HepG2 (cell line): ENCODE data around the gene FUT8. TPM values are rescaled to one million over a fixed set of nuclear protein-coding genes. Genes with fewer than 3 reads are reported as not detected.

ENCODE experiments used
- ATAC-seq: fragments of 200-7000 bp; cut with Tn5 transposase; 3 replicates; pipeline ENCODE4 v1.9.1; 2020; ENCODE audit warnings: mild to moderate bottlenecking, moderate library complexity
- BruUV-seq: library from RNA; stranded (reverse); fragments of 400-500 nt; replicated peaks from 2 replicates; lab custom pipeline; 2021; lab: Mats Ljungman, UMichigan
- CTCF ChIA-PET: fragments of 300-600 bp; formaldehyde crosslinking; extraction: SDS; loops from one replicate; lab custom pipeline; 2021; ENCODE audit warnings: low total read pairs, inconsistent platforms, low intra/inter-chr PET ratio; lab: Yijun Ruan, JAX
- POLR2A ChIA-PET: fragments of 350-600 bp; sonication (Branson Sonifier 250); formaldehyde crosslinking; loops from one replicate; lab custom pipeline; 2020; ENCODE audit warnings: antibody characterized with exemption, inconsistent platforms; lab: Yijun Ruan, JAX
- DNase-seq: peaks from one replicate; pipeline ENCODE4 v3.0.0-alpha.2; 2015; ENCODE audit warnings: low spot score
- FAIRE-seq: peaks from 3 replicates; lab custom pipeline; 2011; peaks lifted over from hg19 to GRCh38; lab: Jason Lieb, UNC
- H2AFZ ChIP-seq: one replicate; pipeline ENCODE4 v1.6.1; 2011; ENCODE audit warnings: low read length, inconsistent platforms
- H3K27ac ChIP-seq: fragments of 300-600 bp; 3 replicates; pipeline ENCODE4 v1.8.0; 2011; ENCODE audit warnings: mixed run types, mild to moderate bottlenecking, mixed read lengths, low read length, inconsistent platforms; ENCODE audit not compliant: insufficient read depth; ENCODE audit errors: extremely low read length
- H3K27me3 ChIP-seq, 2 experiments: fragments of 200-600 bp in 1 of 2; 2 replicates in 1 of 2; 3 replicates in 1 of 2; pipeline versions ENCODE4 v1.6.0 to v1.8.0; 2011; ENCODE audit warnings: low read length in 2 of 2, mild to moderate bottlenecking in 2 of 2, moderate library complexity in 2 of 2, inconsistent platforms in 1 of 2; ENCODE audit not compliant: insufficient read depth in 2 of 2, control insufficient read depth in 1 of 2
- H3K36me3 ChIP-seq, 2 experiments: fragments of 200-600 bp in 1 of 2; replicated peaks in 1 of 2; 2 replicates in 1 of 2; 3 replicates in 1 of 2; pipeline versions ENCODE4 v1.5.1 to v1.8.0; 2011; ENCODE audit warnings: low read length in 2 of 2, inconsistent platforms in 1 of 2; ENCODE audit not compliant: insufficient read depth in 2 of 2, control insufficient read depth in 1 of 2
- H3K4me1 ChIP-seq: 2 replicates; pipeline ENCODE4 v1.5.1; 2012; ENCODE audit warnings: low read length, inconsistent platforms; ENCODE audit not compliant: insufficient read depth
- H3K4me2 ChIP-seq: 2 replicates; pipeline ENCODE4 v1.6.0; 2011; ENCODE audit warnings: low read depth, low read length, inconsistent platforms
- H3K4me3 ChIP-seq, 3 experiments: fragments of 200-600 bp in 1 of 3; sonication (generic), shearing (Covaris generic) in 1 of 3; replicated peaks in 1 of 3; 2 replicates each; pipeline ENCODE4 v1.5.1; 2011 to 2016; ENCODE audit warnings: low read length in 3 of 3, inconsistent platforms in 2 of 3, low read depth in 2 of 3, mild to moderate bottlenecking in 2 of 3, control low read depth in 1 of 3, mixed read lengths in 1 of 3; ENCODE audit not compliant: insufficient read depth in 1 of 3
- H3K79me2 ChIP-seq: one replicate; pipeline ENCODE4 v1.6.1; 2011; ENCODE audit warnings: low read length, inconsistent platforms; ENCODE audit not compliant: insufficient read depth
- H3K9ac ChIP-seq: 2 replicates; pipeline ENCODE4 v1.6.0; 2011; ENCODE audit warnings: mild to moderate bottlenecking, low read depth, low read length, inconsistent platforms; ENCODE audit not compliant: insufficient read depth
- H3K9me3 ChIP-seq: 2 replicates; pipeline ENCODE4 v1.5.1; 2012; ENCODE audit warnings: mild to moderate bottlenecking, low read length
- H4K20me1 ChIP-seq: 2 replicates; pipeline ENCODE4 v1.6.0; 2011; ENCODE audit warnings: inconsistent platforms, mild to moderate bottlenecking, low read length, moderate library complexity; ENCODE audit not compliant: insufficient read depth
- AGO1 ChIP-seq: fragments of 200-400 bp; formaldehyde crosslinking; IDR thresholded peaks from 2 replicates; pipeline ENCODE4 v1.6.1; 2017; ENCODE audit warnings: mild to moderate bottlenecking, low read depth, low read length, moderate library complexity; ENCODE audit not compliant: poor library complexity, severe bottlenecking
- EEA1 ChIP-seq: sonication (generic); formaldehyde crosslinking; IDR thresholded peaks from 2 replicates; pipeline ENCODE4 v1.5.1; 2020; ENCODE audit warnings: mild to moderate bottlenecking, missing genetic modification reagents, borderline replicate concordance
- EHMT2 ChIP-seq: fragments of 200-600 bp; sonication (generic); IDR thresholded peaks from 2 replicates; pipeline ENCODE4 v1.7.0; 2017; ENCODE audit warnings: antibody characterized with exemption, low read depth, low read length, borderline replicate concordance
- GZF1 ChIP-seq: sonication (generic); formaldehyde crosslinking; IDR thresholded peaks from 2 replicates; pipeline ENCODE4 v1.5.1; 2020; ENCODE audit warnings: mild to moderate bottlenecking, missing genetic modification reagents
- HCFC1 ChIP-seq: fragments of 150-350 bp; IDR thresholded peaks from 2 replicates; pipeline ENCODE4 v1.6.1; 2014; ENCODE audit warnings: low read depth, low read length
- HNRNPL ChIP-seq: fragments of 200-400 bp; formaldehyde crosslinking; IDR thresholded peaks from 2 replicates; pipeline ENCODE4 v1.6.1; 2017; ENCODE audit warnings: mild to moderate bottlenecking, low read depth, low read length
- ISX ChIP-seq: sonication (generic); formaldehyde crosslinking; conservative IDR thresholded peaks from 2 replicates; pipeline ENCODE4 v1.5.0; 2020; ENCODE audit warnings: missing genetic modification reagents
- KLF9 ChIP-seq: IDR thresholded peaks from 2 replicates; pipeline ENCODE4 v1.6.1; 2016; ENCODE audit warnings: low read depth
- NFRKB ChIP-seq: fragments of 450-650 bp; IDR thresholded peaks from 2 replicates; pipeline ENCODE4 v1.6.1; 2017
- POGZ ChIP-seq: sonication (generic); formaldehyde crosslinking; IDR thresholded peaks from 2 replicates; pipeline ENCODE4 v1.4.0; 2020; ENCODE audit warnings: mild to moderate bottlenecking, missing genetic modification reagents
- SYNCRIP ChIP-seq: fragments of 200-400 bp; formaldehyde crosslinking; IDR thresholded peaks from 2 replicates; pipeline ENCODE4 v1.6.1; 2018; ENCODE audit warnings: mild to moderate bottlenecking, low read depth, low read length; ENCODE audit not compliant: insufficient read depth
- ZNF121 ChIP-seq: sonication (generic); formaldehyde crosslinking; IDR thresholded peaks from 2 replicates; pipeline ENCODE4 v1.5.0; 2020; ENCODE audit warnings: mild to moderate bottlenecking, missing genetic modification reagents
- ZNF326 ChIP-seq: sonication (generic); formaldehyde crosslinking; IDR thresholded peaks from 2 replicates; pipeline ENCODE4 v1.4.0; 2020; ENCODE audit warnings: missing genetic modification reagents, borderline replicate concordance
- ZNF703 ChIP-seq: sonication (generic); formaldehyde crosslinking; IDR thresholded peaks from 2 replicates; pipeline ENCODE4 v1.5.1; 2020; ENCODE audit warnings: missing genetic modification reagents, mild to moderate bottlenecking, moderate library complexity, borderline replicate concordance
- WGBS: methylation state at CpG from one replicate; pipeline ENCODE4 v1.1.6; 2017; ENCODE audit warnings: low lambda C conversion rate; 5-methylcytosine and 5-hydroxymethylcytosine counted together
- in situ Hi-C: cut with HindIII; loops from 2 replicates; pipeline ENCODE4 v1.10.0; 2017; ENCODE audit warnings: low pct_unique_long_range_greater_than_20kb; ENCODE audit not compliant: extremely low pct_ligation_motif_present
- intact Hi-C: fragments of 100-400 bp; cut with micrococcal nuclease; formaldehyde crosslinking; loops from one replicate; pipeline ENCODE4 v1.10.0; 2022; ENCODE audit not compliant: unreplicated experiment
- polyA plus RNA-seq, 8 experiments: library from polyadenylated mRNA; depleted of rRNA in 3 of 8; stranded (reverse) in 7 of 8; unstranded in 1 of 8; fragments of >200 nt; fragmentation: Illumina TruSeq in 4 of 8; extraction: Trizol in 4 of 8; gene quantifications; 2 replicates each; pipeline versions ENCODE4 v1.2.1 to v1.2.3, GENCODE V29; 2011 to 2016; ENCODE audit warnings: low read depth in 4 of 8, missing spikeins in 1 of 8, mixed read lengths in 1 of 8; ENCODE audit not compliant: insufficient read depth in 1 of 8
- total RNA-seq, 5 experiments: library from RNA; depleted of rRNA; stranded (reverse); fragments of >200 nt; fragmentation: Illumina TruSeq; extraction: Trizol; gene quantifications; 2 replicates each; pipeline ENCODE4 v1.2.3, GENCODE V29; 2016; ENCODE audit warnings: low read depth in 1 of 5
- TF ChIP-seq, protein P1 (sequence below): sonication (generic); formaldehyde crosslinking; IDR thresholded peaks from 2 replicates; pipeline ENCODE4 v1.4.0; 2020; ENCODE audit warnings: missing genetic modification reagents
- TF ChIP-seq, protein P2 (sequence below), 2 experiments: sonication (generic) in 1 of 2; formaldehyde crosslinking in 1 of 2; IDR thresholded peaks; 2 replicates each; pipeline versions ENCODE4 v1.4.0 to v1.6.1; 2016 to 2020; ENCODE audit warnings: borderline replicate concordance in 1 of 2, low read depth in 1 of 2, mild to moderate bottlenecking in 1 of 2, missing genetic modification reagents in 1 of 2
- TF ChIP-seq, protein P3 (sequence below): sonication (generic); formaldehyde crosslinking; IDR thresholded peaks from 2 replicates; pipeline ENCODE4 v1.4.0; 2020; ENCODE audit warnings: missing genetic modification reagents

Gene FUT8
- total and polyA plus RNA-seq, 2 of the 13 experiments (the other 11 are each of a cell fraction or from before 2014, with no cell fraction given) = 9.3 to 17.5 TPM

DNA sequence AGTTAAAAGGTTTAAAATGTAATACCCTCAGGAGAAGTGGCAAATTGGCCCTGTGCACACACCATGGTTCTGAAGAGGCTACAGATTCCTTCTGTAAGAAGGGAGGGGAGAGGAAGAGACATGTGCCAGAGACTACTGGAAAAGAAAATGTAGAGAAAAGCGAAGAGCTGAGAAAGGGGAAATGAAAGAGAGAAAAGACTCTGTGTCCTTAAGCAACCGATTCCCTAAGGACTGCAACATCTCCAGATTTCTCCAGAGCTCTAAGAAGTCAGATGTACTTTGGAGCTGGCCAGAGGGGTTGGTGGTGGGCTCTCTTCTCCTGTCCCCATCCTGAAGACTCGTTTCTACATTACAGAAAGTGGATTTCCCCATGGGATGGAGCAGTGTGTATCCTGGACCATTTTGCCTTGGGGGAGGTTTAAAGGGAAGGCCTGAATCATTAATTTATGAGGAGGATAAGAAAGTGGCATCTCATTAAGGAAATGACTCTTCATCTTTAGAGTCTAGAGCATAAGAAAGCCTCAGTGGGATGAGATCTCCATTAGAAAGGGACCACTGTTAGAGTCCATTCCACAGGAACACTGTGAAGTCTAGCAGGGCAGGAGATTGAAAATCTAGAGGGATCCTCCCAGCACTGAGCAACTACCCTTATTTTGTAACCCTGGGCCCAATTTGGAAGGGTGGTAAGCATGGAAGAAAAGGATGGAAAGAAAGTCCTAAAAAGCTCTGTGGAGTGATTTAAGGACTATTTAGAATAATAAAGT is 45.5 kb upstream of the FUT8 start:
- no peaks in the 10 kb centered on the region for H3K79me2 ChIP-seq
- no TSS peak for BruUV-seq
- H3K4me3 ChIP-seq = no peak overlapping the region
- no peaks in the 10 kb centered on the region for H3K4me1 ChIP-seq
- intact Hi-C loops (no loop called here), in situ Hi-C loops (no loop called here)
- ChIA-PET CTCF (no interaction called here), POLR2A (no interaction called here)
- no peaks in the 10 kb centered on the region for H3K36me3 ChIP-seq
- no peak overlapping the region for H3K27ac ChIP-seq
- FAIRE-seq = no peak
- H4K20me1 ChIP-seq = no peaks in the 10 kb centered on the region
- no peak overlapping the region for H3K4me2 ChIP-seq
- H3K9ac ChIP-seq = no peak overlapping the region
- ATAC-seq = no peak
- no peak for DNase-seq
- WGBS = 25% methylated on average over 3 of the region's 3 CpGs
- no peak overlapping the region for H2AFZ ChIP-seq
- H3K27me3 ChIP-seq = no peaks in the 10 kb centered on the region; a peak in 1 of 5 replicates
- no peaks in the 10 kb centered on the region for H3K9me3 ChIP-seq
- no peak for TF ChIP-seq HNRNPL
- no peak for TF ChIP-seq ISX (CRISPR knock-in tag)
- TF ChIP-seq AGO1 = no peak
- no peak for TF ChIP-seq KLF9 (CRISPR knock-in tag)
- TF ChIP-seq ZNF703 = no peak
- TF ChIP-seq NFRKB = no peak
- no peak for TF ChIP-seq GZF1 (CRISPR knock-in tag)
- TF ChIP-seq ZNF326 (CRISPR knock-in tag) = no peak
- TF ChIP-seq, protein P1, sequence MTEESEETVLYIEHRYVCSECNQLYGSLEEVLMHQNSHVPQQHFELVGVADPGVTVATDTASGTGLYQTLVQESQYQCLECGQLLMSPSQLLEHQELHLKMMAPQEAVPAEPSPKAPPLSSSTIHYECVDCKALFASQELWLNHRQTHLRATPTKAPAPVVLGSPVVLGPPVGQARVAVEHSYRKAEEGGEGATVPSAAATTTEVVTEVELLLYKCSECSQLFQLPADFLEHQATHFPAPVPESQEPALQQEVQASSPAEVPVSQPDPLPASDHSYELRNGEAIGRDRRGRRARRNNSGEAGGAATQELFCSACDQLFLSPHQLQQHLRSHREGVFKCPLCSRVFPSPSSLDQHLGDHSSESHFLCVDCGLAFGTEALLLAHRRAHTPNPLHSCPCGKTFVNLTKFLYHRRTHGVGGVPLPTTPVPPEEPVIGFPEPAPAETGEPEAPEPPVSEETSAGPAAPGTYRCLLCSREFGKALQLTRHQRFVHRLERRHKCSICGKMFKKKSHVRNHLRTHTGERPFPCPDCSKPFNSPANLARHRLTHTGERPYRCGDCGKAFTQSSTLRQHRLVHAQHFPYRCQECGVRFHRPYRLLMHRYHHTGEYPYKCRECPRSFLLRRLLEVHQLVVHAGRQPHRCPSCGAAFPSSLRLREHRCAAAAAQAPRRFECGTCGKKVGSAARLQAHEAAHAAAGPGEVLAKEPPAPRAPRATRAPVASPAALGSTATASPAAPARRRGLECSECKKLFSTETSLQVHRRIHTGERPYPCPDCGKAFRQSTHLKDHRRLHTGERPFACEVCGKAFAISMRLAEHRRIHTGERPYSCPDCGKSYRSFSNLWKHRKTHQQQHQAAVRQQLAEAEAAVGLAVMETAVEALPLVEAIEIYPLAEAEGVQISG (CRISPR knock-in tag) = no peak
- no peak for TF ChIP-seq POGZ (CRISPR knock-in tag)
- TF ChIP-seq, protein P2, sequence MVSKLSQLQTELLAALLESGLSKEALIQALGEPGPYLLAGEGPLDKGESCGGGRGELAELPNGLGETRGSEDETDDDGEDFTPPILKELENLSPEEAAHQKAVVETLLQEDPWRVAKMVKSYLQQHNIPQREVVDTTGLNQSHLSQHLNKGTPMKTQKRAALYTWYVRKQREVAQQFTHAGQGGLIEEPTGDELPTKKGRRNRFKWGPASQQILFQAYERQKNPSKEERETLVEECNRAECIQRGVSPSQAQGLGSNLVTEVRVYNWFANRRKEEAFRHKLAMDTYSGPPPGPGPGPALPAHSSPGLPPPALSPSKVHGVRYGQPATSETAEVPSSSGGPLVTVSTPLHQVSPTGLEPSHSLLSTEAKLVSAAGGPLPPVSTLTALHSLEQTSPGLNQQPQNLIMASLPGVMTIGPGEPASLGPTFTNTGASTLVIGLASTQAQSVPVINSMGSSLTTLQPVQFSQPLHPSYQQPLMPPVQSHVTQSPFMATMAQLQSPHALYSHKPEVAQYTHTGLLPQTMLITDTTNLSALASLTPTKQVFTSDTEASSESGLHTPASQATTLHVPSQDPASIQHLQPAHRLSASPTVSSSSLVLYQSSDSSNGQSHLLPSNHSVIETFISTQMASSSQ (IDR thresholded peaks at IDR 0.05; ENCODE audit: low read depth) = no peak
- TF ChIP-seq, protein P2 (CRISPR knock-in tag; IDR thresholded peaks at IDR 0.05; ENCODE audit: borderline replicate concordance) = no peak
- TF ChIP-seq, protein P3, sequence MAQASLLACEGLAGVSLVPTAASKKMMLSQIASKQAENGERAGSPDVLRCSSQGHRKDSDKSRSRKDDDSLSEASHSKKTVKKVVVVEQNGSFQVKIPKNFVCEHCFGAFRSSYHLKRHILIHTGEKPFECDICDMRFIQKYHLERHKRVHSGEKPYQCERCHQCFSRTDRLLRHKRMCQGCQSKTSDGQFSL = no peak
- no peak for TF ChIP-seq SYNCRIP
- TF ChIP-seq ZNF121 (CRISPR knock-in tag) = no peak
- no peak for TF ChIP-seq EEA1 (CRISPR knock-in tag)
- no peak for TF ChIP-seq EHMT2
- TF ChIP-seq HCFC1 = no peak
